Measurements from ENCODE around the gene TRNT1. TPM values are rescaled to one million over a fixed set of nuclear protein-coding genes. Genes with fewer than 3 reads are reported as not detected.

TRNT1 gene
- total and polyA plus RNA-seq, 2 experiments from 2014 or later = 33.9 to 36.4 TPM

DNA sequence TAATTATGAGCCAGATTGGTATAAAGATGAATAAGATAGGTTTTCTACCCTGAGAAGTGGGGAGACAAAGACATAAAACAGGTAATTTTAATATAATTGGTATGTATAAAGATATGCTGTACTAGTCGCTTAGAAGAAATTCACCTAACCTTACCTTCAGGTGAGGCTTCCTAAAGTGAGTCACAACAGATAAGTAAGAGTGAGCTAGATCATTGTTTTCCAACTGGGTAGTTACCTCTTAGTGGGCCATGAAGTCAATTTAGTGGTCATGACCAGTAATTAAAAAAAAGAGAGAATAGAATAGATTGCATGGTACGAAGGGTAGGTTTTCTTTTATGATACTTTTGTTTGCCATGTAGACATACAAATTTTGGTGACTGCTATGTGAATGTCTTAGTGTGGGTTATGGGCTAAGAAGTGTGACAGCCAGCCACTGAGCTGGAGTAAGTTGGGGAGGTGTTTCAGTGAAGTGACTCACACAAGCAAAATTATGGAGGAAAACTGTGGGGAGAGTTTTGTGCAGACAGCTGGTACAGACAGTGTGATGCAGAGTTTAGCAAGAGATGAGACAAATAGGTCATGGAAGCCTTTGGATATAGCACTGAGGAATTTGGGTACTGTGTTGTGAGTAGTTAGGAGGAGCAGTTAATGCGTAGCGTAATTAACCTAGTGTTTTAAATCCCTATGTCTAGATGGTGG is 8.2 kb downstream of the TRNT1 start:
- Histone ChIP-seq H3K79me2 (replicated peaks; ENCODE audit: insufficient read depth) (peaks cover 67% of the 10 kb centered on the region), H3K36me3 (ENCODE audit: insufficient read depth) (peaks cover 39% of the 10 kb centered on the region), H3K4me2 (no peak overlapping the region), H3F3A (replicated peaks; ENCODE audit: low read depth) (no peaks in the 10 kb centered on the region), H3K27me3 (ENCODE audit: insufficient read depth) (no peaks in the 10 kb centered on the region), H2AFZ (no peak overlapping the region), H3K4me1 (ENCODE audit: insufficient read depth) (no peaks in the 10 kb centered on the region), H3K27ac (ENCODE audit: low read depth) (no peak overlapping the region), H3K4me3 (no peak overlapping the region), H3K9me2 (ENCODE audit: insufficient read depth) (no peaks in the 10 kb centered on the region), H4K20me1 (replicated peaks; ENCODE audit: insufficient read depth) (peaks cover 21% of the 10 kb centered on the region; the same call in 1 of the 2 replicates)
- no peak for DNase-seq (ENCODE audit: low spot score)
- Mint-ChIP-seq H3K36me3 (ENCODE audit: low read depth) (peaks cover 35% of the 10 kb centered on the region), H3K9me3 (no peaks in the 10 kb centered on the region; the same call in 1 of the 3 replicates), H3K4me1 (no peaks in the 10 kb centered on the region), H3K27me3 (ENCODE audit: insufficient read depth, low read depth, poor library complexity) (no peaks in the 10 kb centered on the region), H3K4me3 (no peak overlapping the region), H3K27ac (no peak overlapping the region)
- TF ChIP-seq, protein P1, sequence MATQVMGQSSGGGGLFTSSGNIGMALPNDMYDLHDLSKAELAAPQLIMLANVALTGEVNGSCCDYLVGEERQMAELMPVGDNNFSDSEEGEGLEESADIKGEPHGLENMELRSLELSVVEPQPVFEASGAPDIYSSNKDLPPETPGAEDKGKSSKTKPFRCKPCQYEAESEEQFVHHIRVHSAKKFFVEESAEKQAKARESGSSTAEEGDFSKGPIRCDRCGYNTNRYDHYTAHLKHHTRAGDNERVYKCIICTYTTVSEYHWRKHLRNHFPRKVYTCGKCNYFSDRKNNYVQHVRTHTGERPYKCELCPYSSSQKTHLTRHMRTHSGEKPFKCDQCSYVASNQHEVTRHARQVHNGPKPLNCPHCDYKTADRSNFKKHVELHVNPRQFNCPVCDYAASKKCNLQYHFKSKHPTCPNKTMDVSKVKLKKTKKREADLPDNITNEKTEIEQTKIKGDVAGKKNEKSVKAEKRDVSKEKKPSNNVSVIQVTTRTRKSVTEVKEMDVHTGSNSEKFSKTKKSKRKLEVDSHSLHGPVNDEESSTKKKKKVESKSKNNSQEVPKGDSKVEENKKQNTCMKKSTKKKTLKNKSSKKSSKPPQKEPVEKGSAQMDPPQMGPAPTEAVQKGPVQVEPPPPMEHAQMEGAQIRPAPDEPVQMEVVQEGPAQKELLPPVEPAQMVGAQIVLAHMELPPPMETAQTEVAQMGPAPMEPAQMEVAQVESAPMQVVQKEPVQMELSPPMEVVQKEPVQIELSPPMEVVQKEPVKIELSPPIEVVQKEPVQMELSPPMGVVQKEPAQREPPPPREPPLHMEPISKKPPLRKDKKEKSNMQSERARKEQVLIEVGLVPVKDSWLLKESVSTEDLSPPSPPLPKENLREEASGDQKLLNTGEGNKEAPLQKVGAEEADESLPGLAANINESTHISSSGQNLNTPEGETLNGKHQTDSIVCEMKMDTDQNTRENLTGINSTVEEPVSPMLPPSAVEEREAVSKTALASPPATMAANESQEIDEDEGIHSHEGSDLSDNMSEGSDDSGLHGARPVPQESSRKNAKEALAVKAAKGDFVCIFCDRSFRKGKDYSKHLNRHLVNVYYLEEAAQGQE (IDR thresholded peaks at IDR 0.05; ENCODE audit: unreplicated experiment) = no peak
- TF ChIP-seq ZNF114 (CRISPR knock-in tag; IDR thresholded peaks at IDR 0.05) (no peak), POLR2AphosphoS5 (IDR thresholded peaks at IDR 0.05; ENCODE audit: low read depth) (no peak)
- no peak for ATAC-seq

DNA sequence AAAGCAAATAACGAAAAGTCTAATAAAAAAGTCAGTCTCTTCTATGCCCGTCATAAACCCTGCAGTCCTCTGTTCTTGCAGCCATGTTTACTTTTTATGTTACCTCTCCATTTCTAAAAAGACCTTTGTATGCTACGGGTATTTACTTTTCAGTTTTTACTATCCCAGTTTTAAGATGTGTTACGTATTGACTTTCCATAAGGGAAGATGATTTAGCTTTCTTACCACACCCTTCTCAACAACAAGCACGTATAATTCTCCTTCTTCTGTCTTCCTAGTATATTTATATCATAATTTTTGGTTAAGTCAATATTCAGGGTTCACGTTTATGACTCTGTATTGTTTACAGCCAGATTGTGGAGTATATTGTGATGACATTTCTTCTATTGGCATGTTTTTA is 10.8 kb downstream of the TRNT1 start:
- Mint-ChIP-seq H3K27ac (no peak overlapping the region), H3K4me3 (no peak overlapping the region), H3K9me3 (no peaks in the 10 kb centered on the region; the same call in 1 of the 3 replicates), H3K4me1 (no peaks in the 10 kb centered on the region), H3K27me3 (ENCODE audit: insufficient read depth, low read depth, poor library complexity) (no peaks in the 10 kb centered on the region), H3K36me3 (ENCODE audit: low read depth) (peaks cover 36% of the 10 kb centered on the region)
- no peak for ATAC-seq
- Histone ChIP-seq H3K36me3 (ENCODE audit: insufficient read depth) (peaks cover 46% of the 10 kb centered on the region), H4K20me1 (replicated peaks; ENCODE audit: insufficient read depth) (peaks cover 21% of the 10 kb centered on the region), H3K27ac (ENCODE audit: low read depth) (no peak overlapping the region), H3F3A (replicated peaks; ENCODE audit: low read depth) (no peaks in the 10 kb centered on the region), H2AFZ (no peak overlapping the region), H3K9me2 (ENCODE audit: insufficient read depth) (no peaks in the 10 kb centered on the region), H3K27me3 (ENCODE audit: insufficient read depth) (no peaks in the 10 kb centered on the region), H3K4me2 (no peak overlapping the region), H3K4me1 (ENCODE audit: insufficient read depth) (no peaks in the 10 kb centered on the region), H3K4me3 (no peak overlapping the region), H3K79me2 (replicated peaks; ENCODE audit: insufficient read depth) (peaks cover 63% of the 10 kb centered on the region)
- no peak for DNase-seq (ENCODE audit: low spot score)
- TF ChIP-seq, protein P2, sequence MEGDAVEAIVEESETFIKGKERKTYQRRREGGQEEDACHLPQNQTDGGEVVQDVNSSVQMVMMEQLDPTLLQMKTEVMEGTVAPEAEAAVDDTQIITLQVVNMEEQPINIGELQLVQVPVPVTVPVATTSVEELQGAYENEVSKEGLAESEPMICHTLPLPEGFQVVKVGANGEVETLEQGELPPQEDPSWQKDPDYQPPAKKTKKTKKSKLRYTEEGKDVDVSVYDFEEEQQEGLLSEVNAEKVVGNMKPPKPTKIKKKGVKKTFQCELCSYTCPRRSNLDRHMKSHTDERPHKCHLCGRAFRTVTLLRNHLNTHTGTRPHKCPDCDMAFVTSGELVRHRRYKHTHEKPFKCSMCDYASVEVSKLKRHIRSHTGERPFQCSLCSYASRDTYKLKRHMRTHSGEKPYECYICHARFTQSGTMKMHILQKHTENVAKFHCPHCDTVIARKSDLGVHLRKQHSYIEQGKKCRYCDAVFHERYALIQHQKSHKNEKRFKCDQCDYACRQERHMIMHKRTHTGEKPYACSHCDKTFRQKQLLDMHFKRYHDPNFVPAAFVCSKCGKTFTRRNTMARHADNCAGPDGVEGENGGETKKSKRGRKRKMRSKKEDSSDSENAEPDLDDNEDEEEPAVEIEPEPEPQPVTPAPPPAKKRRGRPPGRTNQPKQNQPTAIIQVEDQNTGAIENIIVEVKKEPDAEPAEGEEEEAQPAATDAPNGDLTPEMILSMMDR (conservative IDR thresholded peaks at IDR 0.05; ENCODE audit: low read depth in 2 of 2) = no peak
- TF ChIP-seq, protein P3, sequence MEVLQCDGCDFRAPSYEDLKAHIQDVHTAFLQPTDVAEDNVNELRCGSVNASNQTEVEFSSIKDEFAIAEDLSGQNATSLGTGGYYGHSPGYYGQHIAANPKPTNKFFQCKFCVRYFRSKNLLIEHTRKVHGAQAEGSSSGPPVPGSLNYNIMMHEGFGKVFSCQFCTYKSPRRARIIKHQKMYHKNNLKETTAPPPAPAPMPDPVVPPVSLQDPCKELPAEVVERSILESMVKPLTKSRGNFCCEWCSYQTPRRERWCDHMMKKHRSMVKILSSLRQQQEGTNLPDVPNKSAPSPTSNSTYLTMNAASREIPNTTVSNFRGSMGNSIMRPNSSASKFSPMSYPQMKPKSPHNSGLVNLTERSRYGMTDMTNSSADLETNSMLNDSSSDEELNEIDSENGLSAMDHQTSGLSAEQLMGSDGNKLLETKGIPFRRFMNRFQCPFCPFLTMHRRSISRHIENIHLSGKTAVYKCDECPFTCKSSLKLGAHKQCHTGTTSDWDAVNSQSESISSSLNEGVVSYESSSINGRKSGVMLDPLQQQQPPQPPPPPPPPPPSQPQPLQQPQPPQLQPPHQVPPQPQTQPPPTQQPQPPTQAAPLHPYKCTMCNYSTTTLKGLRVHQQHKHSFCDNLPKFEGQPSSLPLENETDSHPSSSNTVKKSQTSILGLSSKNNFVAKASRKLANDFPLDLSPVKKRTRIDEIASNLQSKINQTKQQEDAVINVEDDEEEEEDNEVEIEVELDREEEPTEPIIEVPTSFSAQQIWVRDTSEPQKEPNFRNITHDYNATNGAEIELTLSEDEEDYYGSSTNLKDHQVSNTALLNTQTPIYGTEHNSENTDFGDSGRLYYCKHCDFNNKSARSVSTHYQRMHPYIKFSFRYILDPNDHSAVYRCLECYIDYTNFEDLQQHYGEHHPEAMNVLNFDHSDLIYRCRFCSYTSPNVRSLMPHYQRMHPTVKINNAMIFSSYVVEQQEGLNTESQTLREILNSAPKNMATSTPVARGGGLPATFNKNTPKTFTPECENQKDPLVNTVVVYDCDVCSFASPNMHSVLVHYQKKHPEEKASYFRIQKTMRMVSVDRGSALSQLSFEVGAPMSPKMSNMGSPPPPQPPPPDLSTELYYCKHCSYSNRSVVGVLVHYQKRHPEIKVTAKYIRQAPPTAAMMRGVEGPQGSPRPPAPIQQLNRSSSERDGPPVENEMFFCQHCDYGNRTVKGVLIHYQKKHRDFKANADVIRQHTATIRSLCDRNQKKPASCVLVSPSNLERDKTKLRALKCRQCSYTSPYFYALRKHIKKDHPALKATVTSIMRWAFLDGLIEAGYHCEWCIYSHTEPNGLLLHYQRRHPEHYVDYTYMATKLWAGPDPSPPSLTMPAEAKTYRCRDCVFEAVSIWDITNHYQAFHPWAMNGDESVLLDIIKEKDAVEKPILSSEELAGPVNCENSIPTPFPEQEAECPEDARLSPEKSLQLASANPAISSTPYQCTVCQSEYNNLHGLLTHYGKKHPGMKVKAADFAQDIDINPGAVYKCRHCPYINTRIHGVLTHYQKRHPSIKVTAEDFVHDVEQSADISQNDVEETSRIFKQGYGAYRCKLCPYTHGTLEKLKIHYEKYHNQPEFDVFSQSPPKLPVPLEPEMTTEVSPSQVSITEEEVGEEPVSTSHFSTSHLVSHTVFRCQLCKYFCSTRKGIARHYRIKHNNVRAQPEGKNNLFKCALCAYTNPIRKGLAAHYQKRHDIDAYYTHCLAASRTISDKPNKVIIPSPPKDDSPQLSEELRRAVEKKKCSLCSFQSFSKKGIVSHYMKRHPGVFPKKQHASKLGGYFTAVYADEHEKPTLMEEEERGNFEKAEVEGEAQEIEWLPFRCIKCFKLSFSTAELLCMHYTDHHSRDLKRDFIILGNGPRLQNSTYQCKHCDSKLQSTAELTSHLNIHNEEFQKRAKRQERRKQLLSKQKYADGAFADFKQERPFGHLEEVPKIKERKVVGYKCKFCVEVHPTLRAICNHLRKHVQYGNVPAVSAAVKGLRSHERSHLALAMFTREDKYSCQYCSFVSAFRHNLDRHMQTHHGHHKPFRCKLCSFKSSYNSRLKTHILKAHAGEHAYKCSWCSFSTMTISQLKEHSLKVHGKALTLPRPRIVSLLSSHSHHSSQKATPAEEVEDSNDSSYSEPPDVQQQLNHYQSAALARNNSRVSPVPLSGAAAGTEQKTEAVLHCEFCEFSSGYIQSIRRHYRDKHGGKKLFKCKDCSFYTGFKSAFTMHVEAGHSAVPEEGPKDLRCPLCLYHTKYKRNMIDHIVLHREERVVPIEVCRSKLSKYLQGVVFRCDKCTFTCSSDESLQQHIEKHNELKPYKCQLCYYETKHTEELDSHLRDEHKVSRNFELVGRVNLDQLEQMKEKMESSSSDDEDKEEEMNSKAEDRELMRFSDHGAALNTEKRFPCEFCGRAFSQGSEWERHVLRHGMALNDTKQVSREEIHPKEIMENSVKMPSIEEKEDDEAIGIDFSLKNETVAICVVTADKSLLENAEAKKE (CRISPR knock-in tag; IDR thresholded peaks at IDR 0.05) = no peak
- TF ChIP-seq EZH2phosphoT487 (IDR thresholded peaks at IDR 0.05; ENCODE audit: unreplicated experiment) (no peak), POLR2AphosphoS5 (IDR thresholded peaks at IDR 0.05; ENCODE audit: low read depth) (no peak), STAT1 (IDR thresholded peaks at IDR 0.05; ENCODE audit: unreplicated experiment) (no peak), NANOG (IDR thresholded peaks at IDR 0.05; ENCODE audit: borderline replicate concordance) (no peak)
